A172 (cell line): ENCODE results near the gene FANCC. TPM values are rescaled to one million over a fixed set of nuclear protein-coding genes. Genes with fewer than 3 reads are reported as not detected.

Experiments
- DNase-seq: peaks from one replicate; pipeline ENCODE4 v3.0.0-alpha.2; 2015; ENCODE audit warnings: low spot score
- total RNA-seq: library from RNA; depleted of rRNA; stranded (reverse); fragments of >200 nt; shearing (Covaris generic); gene quantifications from 2 replicates; pipeline ENCODE4 v1.2.3, GENCODE V29; 2014

FANCC gene
- total RNA-seq, 1 experiment from 2014 or later: 18.2 TPM

DNA sequence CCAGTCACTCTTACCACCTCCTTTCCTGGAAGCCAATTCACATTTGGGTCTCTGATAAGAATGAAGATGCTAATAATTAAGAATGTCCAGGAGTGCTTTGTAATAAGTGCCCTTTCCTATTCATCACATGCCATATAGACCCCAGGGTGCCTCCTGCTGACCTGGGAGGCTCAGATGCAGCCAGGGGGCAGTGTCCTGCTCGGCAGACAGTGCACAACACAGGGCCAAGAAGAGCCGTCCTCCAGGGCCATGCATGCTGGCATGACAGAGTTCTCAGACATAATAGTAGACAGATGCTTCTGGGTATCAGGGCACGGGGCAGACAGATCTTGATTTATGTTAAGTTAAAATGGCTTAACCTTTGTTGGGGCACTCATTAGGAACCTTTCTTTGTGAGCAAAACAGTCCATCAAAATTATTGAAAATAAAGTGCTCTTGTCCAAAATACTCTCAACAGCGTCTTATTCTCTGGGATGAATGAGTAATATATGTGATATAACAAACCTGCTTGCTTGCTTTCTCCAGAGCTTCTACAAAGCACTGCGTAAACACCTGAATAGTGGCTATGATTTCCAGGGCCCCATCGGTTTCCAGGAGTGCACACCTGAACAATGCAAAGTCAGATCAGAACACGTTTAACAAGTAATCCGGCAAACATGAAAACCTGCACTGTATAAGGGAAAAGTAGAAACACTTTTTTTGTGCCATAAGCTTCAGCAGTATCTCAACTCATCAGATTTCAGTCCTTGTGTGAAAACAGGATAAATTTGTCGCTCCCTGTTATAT is 192.7 kb downstream of the FANCC start:
- no peak for DNase-seq

GRCh38 chr9:95120781-95121370 is 196.6 kb downstream of the FANCC start:
- no peak for DNase-seq

DNA sequence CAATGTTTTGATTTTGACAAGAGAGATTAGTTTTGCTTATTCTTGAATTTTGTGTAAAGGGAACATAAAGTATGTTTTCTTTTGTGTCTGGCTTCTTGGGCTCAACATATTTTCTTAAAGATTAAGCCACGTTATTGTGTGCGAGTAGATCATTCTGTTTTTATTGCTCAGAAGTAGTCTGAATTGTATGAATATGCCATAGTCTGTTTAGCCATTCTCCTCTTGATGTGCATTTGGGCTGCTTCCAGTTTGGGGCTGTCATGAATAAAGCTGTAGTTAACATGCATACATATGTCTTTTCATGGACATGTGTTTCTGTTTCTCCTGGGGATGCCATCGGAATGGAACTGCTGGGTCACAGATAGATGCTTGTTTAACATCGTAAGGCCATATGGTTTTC is 198.9 kb downstream of the FANCC start:
- DNase-seq: no peak

- no peak for DNase-seq
Measured at GRCh38 chr9:95116808-95117204, 200.7 kb downstream of the FANCC start.

DNA sequence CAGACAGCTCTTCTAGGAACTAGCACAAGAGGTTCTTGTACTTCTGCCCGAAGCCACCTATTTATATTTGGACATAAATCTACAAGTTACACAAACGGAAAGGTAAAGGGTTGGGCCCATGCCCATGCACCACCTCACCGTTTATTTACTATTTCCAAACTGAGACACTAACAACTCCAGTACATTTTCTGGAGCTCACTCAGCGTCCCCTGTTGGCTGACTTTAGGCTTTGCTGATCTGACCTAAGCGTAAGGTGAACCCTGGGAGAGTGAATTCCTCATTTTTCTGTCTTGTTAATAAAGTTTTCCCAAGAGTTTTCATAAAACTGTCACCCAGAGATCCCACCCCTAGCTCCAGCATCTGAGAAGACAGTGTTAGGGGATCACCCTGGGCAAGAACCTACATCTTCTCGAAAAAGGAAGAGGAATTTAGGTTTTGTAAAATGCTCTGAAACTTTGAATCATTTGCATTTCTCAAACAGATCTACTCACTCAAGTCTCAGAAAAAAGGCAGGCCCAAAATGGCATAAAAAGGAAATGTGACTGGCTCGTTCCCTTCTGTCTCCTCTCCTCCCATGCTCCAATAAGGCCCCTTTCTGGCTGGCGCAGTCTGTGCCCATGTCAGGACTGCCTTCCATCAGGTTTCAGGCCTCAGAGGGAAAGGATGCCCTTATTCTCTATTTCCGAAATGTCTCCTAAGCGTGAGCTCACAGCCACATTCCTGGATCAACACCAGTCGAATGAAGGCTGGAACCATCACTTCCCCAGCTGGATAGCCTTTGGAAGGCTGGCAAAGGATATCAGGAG is 201.3 kb downstream of the FANCC start:
- no peak for DNase-seq

DNA sequence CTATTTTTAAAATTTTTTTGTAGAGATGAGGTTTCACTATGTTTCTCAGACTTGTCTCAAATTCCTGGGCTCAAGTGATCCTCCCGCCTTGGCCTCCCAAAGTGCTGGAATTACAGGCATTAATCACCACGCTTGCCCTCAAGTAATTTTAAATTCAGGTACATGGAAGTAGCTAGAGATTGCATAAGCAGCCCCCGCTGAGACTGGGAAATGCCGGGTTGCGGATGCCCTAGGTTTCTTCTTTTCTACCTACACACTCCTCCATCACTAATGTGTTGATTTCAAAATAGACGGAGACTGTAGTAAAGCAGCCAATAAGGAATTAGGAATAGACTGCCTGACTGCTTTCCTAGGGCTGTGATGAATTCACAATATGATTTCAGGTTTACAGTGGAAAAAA is 202.4 kb downstream of the FANCC start:
- no peak for DNase-seq

DNA sequence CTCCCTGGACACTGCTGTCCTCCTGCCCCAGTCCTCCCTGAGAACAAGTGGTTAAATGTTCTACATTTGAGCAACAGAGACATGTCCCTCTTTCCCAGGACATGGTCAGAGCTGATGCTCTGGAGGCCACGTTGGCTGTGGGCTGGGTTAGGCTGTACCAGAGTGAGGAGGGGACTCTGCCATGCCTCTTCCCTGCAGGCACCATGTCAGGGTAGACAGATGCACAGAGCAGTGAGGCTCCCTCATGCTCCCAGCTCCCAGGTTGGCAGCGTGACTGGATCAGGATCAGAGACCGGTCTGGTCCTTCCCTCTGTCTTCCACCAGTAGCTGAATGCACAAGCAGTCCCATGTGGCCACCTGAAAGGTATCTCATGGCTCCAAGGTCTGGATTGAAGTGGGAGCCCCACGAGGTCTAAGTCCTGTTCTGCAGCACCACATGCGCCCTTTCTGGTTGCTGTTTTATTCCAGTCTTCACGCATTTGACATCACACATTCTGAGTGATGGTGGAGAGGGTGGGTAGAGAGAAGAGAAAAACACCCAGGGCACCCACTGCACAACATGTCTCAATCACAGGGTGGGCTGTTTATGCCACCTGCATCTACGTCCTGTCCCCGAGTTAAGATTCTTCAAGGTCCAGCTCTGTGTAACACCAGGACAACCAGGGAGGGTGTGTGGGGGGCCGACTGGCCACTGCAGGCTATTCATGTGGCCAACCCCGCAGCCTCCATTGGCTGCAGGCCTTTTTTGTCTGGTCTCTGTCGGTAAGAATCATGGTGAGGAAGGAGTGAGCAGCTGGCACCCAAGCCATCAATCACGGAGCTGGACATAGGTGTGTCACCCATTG is 204.9 kb downstream of the FANCC start:
- no peak for DNase-seq

DNA sequence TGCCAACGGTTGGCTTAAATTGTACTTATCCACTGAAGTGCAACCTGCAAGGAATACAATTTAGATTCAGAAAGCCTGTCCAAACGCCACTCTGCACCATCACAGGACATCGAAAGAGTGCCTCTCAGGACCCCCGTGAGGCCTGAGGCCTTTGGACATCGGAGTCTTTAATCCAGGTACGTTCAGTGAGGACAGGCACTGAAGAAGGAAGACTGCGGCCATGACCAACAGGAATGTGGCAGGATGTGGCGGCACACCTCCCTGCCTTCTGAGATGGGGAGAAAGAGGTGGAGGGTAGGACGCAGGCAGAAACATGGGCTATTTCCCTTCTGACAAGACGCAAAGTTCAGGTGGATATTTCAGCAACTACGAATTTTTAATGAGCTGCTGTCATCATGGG is 205.8 kb downstream of the FANCC start:
- no peak for DNase-seq

- no peak for DNase-seq
Measured at GRCh38 chr9:95110921-95111525, 206.5 kb downstream of the FANCC start.

- no peak for DNase-seq
Measured at GRCh38 chr9:95109456-95109855, 208.1 kb downstream of the FANCC start.

- DNase-seq: no peak
Measured at GRCh38 chr9:95108777-95109176, 208.7 kb downstream of the FANCC start.

- DNase-seq: no peak
Measured at GRCh38 chr9:95107976-95108375, 209.5 kb downstream of the FANCC start.

- no peak for DNase-seq
Measured at GRCh38 chr9:95107001-95107749, 210.3 kb downstream of the FANCC start.

DNA sequence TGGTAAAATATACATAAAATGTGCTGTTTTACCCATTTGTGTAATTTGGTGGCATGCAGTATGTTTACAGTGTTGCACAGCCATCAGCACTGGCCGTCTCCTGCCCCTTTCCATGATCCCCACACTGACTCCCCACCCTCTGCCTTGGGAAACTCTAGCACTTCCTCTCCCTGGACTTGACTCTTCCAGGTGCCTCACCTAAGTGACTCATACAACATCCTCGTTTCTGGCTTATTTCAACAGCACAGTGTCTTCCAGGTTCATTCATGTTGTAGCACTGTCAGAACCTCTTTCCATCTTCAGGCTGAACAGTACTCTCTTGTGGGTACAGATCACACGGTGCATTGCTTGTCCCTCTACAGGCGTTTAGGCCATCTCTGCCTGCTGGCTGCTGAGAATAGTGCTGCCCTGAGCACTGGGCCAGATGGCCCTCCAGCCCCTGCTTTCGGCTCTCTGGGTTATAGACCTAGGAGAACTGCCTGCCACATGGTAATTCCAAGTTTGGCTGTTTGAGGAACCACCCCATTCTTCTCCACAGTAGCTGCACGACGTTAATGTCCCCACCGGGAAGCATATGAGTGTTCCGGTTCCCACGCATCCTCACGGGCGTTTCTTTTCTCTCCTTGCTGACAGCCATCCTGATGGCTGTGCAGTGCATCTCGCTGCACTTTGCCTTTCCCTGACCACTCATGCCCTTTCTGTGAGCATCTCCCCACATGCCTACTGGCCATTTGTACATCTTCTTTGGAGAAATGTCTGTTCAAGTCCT is 211.8 kb downstream of the FANCC start:
- no peak for DNase-seq

DNA sequence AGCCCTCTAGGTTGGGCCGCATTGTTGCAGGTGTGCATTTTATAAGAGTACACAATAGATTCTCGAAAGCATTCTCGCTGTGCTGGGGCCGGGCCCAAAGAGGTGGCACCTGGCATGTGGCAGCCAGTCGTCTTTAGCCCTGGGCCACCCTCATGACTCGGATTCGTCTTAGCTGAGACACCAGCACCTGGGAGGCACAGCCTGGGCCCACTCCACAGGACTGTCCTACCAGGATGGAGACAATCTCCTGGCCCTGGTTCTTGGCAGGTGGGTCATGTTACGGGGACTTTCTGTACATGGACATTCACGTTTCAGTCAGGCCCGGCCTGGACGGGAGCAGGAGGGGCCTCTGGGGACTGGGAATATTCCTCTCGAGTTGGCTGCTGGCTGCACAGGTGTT is 212.5 kb downstream of the FANCC start:
- DNase-seq: no peak

DNA sequence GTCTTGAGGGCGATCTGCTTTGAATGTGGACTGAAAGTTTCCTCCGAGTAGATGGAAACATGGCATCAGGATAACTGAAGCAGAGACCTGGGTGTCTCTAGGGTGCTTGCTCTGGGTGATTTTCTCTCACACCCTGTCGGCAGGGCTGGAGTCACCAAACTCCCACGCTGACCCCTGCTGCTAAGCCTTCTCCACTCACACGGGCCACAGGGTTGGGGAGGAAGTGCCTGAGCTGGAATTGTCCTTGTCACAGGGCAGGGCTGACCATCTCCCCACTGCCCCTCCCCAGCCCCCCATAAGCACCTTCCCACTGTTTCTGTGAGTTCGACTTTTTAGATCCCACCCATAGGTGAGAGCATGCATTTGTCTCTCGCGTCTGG is 212.9 kb downstream of the FANCC start:
- no peak for DNase-seq

GRCh38 chr9:95103871-95104580 is 213.5 kb downstream of the FANCC start:
- no peak for DNase-seq

- DNase-seq: no peak
Measured at GRCh38 chr9:95103281-95103771, 214.2 kb downstream of the FANCC start.

DNA sequence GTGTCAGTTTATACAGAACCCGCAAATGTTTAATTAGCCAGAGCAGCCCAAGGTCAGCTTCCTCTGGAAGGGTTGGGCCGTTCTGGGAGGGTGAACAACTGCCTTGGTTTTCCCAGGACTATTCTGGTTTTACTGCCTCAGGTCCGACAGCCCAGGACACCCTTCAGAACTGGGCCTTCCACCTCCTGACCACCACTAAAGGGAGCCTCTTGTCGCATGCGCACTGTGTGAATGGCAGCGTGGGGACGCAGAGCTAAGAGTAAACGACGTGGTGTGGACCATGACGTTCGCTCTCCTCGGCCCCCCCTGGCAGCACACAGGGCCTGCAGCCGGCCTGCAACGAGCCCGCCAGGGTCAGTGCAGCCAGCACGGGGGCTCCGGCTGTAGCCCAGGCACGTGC is 214.9 kb downstream of the FANCC start:
- DNase-seq: no peak
